Endothelial cell of umbilical vein (primary cell): ENCODE results near the gene ZSCAN5B. TPM values are rescaled to one million over a fixed set of nuclear protein-coding genes. Genes with fewer than 3 reads are reported as not detected.
"Not testable (repeated sequence)": the region's sequence is repeated elsewhere in the genome, so short reads cannot be mapped to it uniquely, and the experiment has no call there.

ENCODE experiments used
- BruUV-seq: library from RNA; stranded (reverse); fragments of 400-500 nt; replicated peaks from 2 replicates; lab custom pipeline; 2021; lab: Mats Ljungman, UMichigan
- CTCF ChIA-PET: fragments of 300-600, 350-600 bp; sonication (Branson Sonifier 250); formaldehyde crosslinking; loops from one replicate; lab custom pipeline; 2021; ENCODE audit warnings: antibody characterized with exemption, inconsistent platforms; lab: Charles Lee
- POLR2A ChIA-PET: fragments of 300-600, 350-600 bp; sonication (Branson Sonifier 250); formaldehyde crosslinking; loops from one replicate; lab custom pipeline; 2021; ENCODE audit warnings: antibody characterized with exemption, inconsistent platforms; lab: Charles Lee
- DNase-seq: peaks from one replicate; pipeline ENCODE4 v3.0.0-alpha.2; 2011; ENCODE audit warnings: low read depth, low spot score
- FAIRE-seq: peaks from 2 replicates; lab custom pipeline; 2011; peaks lifted over from hg19 to GRCh38; lab: Jason Lieb, UNC
- H2AFZ ChIP-seq: 2 replicates; pipeline ENCODE4 v1.6.0; 2012; ENCODE audit warnings: low read depth, low read length, control low read depth, inconsistent platforms
- H3K27ac ChIP-seq: 2 replicates; pipeline ENCODE4 v1.5.1; 2011; ENCODE audit warnings: low read depth, mild to moderate bottlenecking, control low read depth, low read length, moderate library complexity; ENCODE audit not compliant: insufficient read depth
- H3K27me3 ChIP-seq, 2 experiments: 2 replicates each; pipeline versions ENCODE4 v1.6.0 to v1.6.1; 2011; ENCODE audit warnings: low read length in 2 of 2, mixed read lengths in 1 of 2; ENCODE audit not compliant: control insufficient read depth in 2 of 2, insufficient read depth in 2 of 2
- H3K36me3 ChIP-seq, 2 experiments: 2 replicates in 1 of 2; 3 replicates in 1 of 2; pipeline ENCODE4 v1.5.1; 2011; ENCODE audit warnings: low read length in 2 of 2, mild to moderate bottlenecking in 1 of 2, moderate library complexity in 1 of 2; ENCODE audit not compliant: control insufficient read depth in 2 of 2, insufficient read depth in 2 of 2; ENCODE audit errors: extremely low read depth in 1 of 2
- H3K4me1 ChIP-seq: 3 replicates; pipeline ENCODE4 v1.5.1; 2011; ENCODE audit warnings: mild to moderate bottlenecking, low read length; ENCODE audit not compliant: control insufficient read depth, insufficient read depth; ENCODE audit errors: extremely low read depth
- H3K4me2 ChIP-seq: 2 replicates; pipeline ENCODE4 v1.6.1; 2011; ENCODE audit warnings: low read length, control low read depth, mixed read lengths; ENCODE audit not compliant: insufficient read depth
- H3K4me3 ChIP-seq, 3 experiments: fragments of 200-600 bp in 1 of 3; sonication (generic), shearing (Covaris generic) in 1 of 3; replicated peaks in 1 of 3; 2 replicates each; pipeline ENCODE4 v1.5.1; 2011 to 2016; ENCODE audit warnings: control low read depth in 3 of 3, low read length in 3 of 3, mild to moderate bottlenecking in 2 of 3, inconsistent platforms in 1 of 3, low read depth in 1 of 3, moderate library complexity in 1 of 3; ENCODE audit not compliant: insufficient read depth in 1 of 3
- H3K79me2 ChIP-seq: 2 replicates; pipeline ENCODE4 v1.6.0; 2012; ENCODE audit warnings: low read length, inconsistent platforms; ENCODE audit not compliant: control insufficient read depth, insufficient read depth
- H3K9ac ChIP-seq: replicated peaks from 2 replicates; pipeline ENCODE3; 2011; ENCODE audit warnings: low read length, control low read depth; ENCODE audit not compliant: insufficient read depth; ENCODE audit errors: extremely low read depth
- H3K9me1 ChIP-seq: replicated peaks from 3 replicates; pipeline ENCODE4 v1.6.0; 2011; ENCODE audit warnings: mild to moderate bottlenecking, low read length; ENCODE audit not compliant: control insufficient read depth, insufficient read depth; ENCODE audit errors: extremely low read depth
- H3K9me3 ChIP-seq: replicated peaks from 2 replicates; pipeline ENCODE4 v1.5.1; 2012; ENCODE audit warnings: low read length, inconsistent platforms; ENCODE audit not compliant: control insufficient read depth, insufficient read depth
- H4K20me1 ChIP-seq: replicated peaks from 2 replicates; pipeline ENCODE3; 2011; ENCODE audit warnings: mild to moderate bottlenecking, low read length; ENCODE audit not compliant: control insufficient read depth, insufficient read depth; ENCODE audit errors: extremely low read depth
- EZH2 ChIP-seq: IDR thresholded peaks from 2 replicates; pipeline ENCODE4 v1.6.1; 2012; ENCODE audit warnings: borderline replicate concordance, low read depth, mild to moderate bottlenecking, moderate library complexity, low read length, inconsistent platforms; ENCODE audit not compliant: severe bottlenecking
- FOS ChIP-seq: IDR thresholded peaks from 2 replicates; pipeline ENCODE4 v1.6.1; 2011; ENCODE audit warnings: mild to moderate bottlenecking, low read length, moderate library complexity, borderline replicate concordance; ENCODE audit not compliant: insufficient read depth
- GATA2 ChIP-seq: IDR thresholded peaks from 2 replicates; pipeline ENCODE4 v1.7.0; 2011; ENCODE audit warnings: low read depth, mild to moderate bottlenecking, moderate library complexity, mixed read lengths, low read length; ENCODE audit not compliant: insufficient read length, insufficient read depth
- JUN ChIP-seq: IDR thresholded peaks from 2 replicates; pipeline ENCODE4 v1.6.1; 2011; ENCODE audit warnings: borderline replicate concordance, low read depth; ENCODE audit not compliant: insufficient read length, insufficient read depth
- MAX ChIP-seq: IDR thresholded peaks from 2 replicates; pipeline ENCODE4 v1.6.1; 2011; ENCODE audit not compliant: insufficient read depth, insufficient read length
- MYC ChIP-seq: IDR thresholded peaks from one replicate; pipeline ENCODE4 v1.6.1; 2011; ENCODE audit warnings: mild to moderate bottlenecking, low read depth, low read length
- POLR2A ChIP-seq: IDR thresholded peaks from 2 replicates; pipeline ENCODE4 v1.6.1; 2012; ENCODE audit warnings: low read depth, mild to moderate bottlenecking, control low read depth, low read length
- POLR2AphosphoS5 ChIP-seq: IDR thresholded peaks from 2 replicates; pipeline ENCODE4 v1.6.1; 2012; ENCODE audit warnings: low read depth, mild to moderate bottlenecking, control low read depth, low read length, moderate library complexity; ENCODE audit not compliant: insufficient read depth
- dilution Hi-C: fragments of 300-500 bp; cut with MboI; formaldehyde crosslinking; loops from one replicate; pipeline ENCODE4 v1.15.0; 2019; ENCODE audit warnings: low sequenced_read_pairs; ENCODE audit not compliant: extremely low pct_ligation_motif_present
- intact Hi-C: fragments of 100-400 bp; cut with micrococcal nuclease; formaldehyde crosslinking; loops from one replicate; pipeline ENCODE4 v1.10.0; 2022
- polyA plus RNA-seq, 4 experiments: library from polyadenylated mRNA; depleted of rRNA in 3 of 4; stranded (reverse) in 3 of 4; unstranded in 1 of 4; fragments of >200 nt; gene quantifications; 2 replicates each; pipeline versions ENCODE4 v1.2.1 to v1.2.3, GENCODE V29; 2011 to 2012; ENCODE audit warnings: missing spikeins in 1 of 4
- total RNA-seq: library from RNA; stranded (reverse); gene quantifications from 2 replicates; pipeline ENCODE4 v1.2.3, GENCODE V29; 2021
- TF ChIP-seq, protein P1 (sequence below), 2 donors: IDR thresholded peaks; 1 replicate in 1 of 2; 2 replicates in 1 of 2; pipeline ENCODE4 v1.5.1; 2011; ENCODE audit warnings: low read length in 2 of 2, mild to moderate bottlenecking in 2 of 2, moderate library complexity in 2 of 2, control low read depth in 1 of 2, inconsistent platforms in 1 of 2, low read depth in 1 of 2; ENCODE audit not compliant: insufficient read depth in 1 of 2; ENCODE audit errors: extremely low read depth in 1 of 2

The ZSCAN5B gene
- total and polyA plus RNA-seq, 2 donors (not counting 3 experiments of a cell fraction or from before 2014, with no cell fraction given): 0.07 TPM; not detected in 1

GRCh38 chr19:56209091-56209490 lies 11.5 kb upstream of the ZSCAN5B start:
- H4K20me1 ChIP-seq: no peaks in the 10 kb centered on the region
- DNase-seq (no peak), FAIRE-seq (no peak)
- no peaks in the 10 kb centered on the region for H3K79me2 ChIP-seq
- no peak overlapping the region for H3K4me3 ChIP-seq
- no peaks in the 10 kb centered on the region for H3K4me1 ChIP-seq
- dilution Hi-C loops: no loop called here
- H3K27ac ChIP-seq: no peak overlapping the region
- BruUV-seq: no TSS peak
- intact Hi-C loops: no loop called here
- ChIA-PET POLR2A (no interaction called here), CTCF (interaction anchor here (0.7 kb wide), 1 partner anchor 101 kb away, joined by 3 read pairs; no protein-coding TSS in a partner anchor)
- TF ChIP-seq GATA2 (no peak), JUN (no peak), MAX (no peak), MYC (no peak), POLR2A (no peak), EZH2 (no peak), POLR2AphosphoS5 (no peak), FOS (no peak)
- TF ChIP-seq, protein P1, sequence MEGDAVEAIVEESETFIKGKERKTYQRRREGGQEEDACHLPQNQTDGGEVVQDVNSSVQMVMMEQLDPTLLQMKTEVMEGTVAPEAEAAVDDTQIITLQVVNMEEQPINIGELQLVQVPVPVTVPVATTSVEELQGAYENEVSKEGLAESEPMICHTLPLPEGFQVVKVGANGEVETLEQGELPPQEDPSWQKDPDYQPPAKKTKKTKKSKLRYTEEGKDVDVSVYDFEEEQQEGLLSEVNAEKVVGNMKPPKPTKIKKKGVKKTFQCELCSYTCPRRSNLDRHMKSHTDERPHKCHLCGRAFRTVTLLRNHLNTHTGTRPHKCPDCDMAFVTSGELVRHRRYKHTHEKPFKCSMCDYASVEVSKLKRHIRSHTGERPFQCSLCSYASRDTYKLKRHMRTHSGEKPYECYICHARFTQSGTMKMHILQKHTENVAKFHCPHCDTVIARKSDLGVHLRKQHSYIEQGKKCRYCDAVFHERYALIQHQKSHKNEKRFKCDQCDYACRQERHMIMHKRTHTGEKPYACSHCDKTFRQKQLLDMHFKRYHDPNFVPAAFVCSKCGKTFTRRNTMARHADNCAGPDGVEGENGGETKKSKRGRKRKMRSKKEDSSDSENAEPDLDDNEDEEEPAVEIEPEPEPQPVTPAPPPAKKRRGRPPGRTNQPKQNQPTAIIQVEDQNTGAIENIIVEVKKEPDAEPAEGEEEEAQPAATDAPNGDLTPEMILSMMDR (IDR thresholded peaks at IDR 0.05; ENCODE audit: extremely low read depth in 1 of 2, insufficient read depth in 1 of 2, low read depth in 1 of 2, low read length in 2 of 2): no peak
- H3K9ac ChIP-seq: no peak overlapping the region
- no peaks in the 10 kb centered on the region for H3K9me3 ChIP-seq
- no peaks in the 10 kb centered on the region for H3K9me1 ChIP-seq
- H3K4me2 ChIP-seq: no peak overlapping the region
- H3K27me3 ChIP-seq: no peaks in the 10 kb centered on the region
- no peaks in the 10 kb centered on the region for H3K36me3 ChIP-seq
- H2AFZ ChIP-seq: no peak overlapping the region

DNA sequence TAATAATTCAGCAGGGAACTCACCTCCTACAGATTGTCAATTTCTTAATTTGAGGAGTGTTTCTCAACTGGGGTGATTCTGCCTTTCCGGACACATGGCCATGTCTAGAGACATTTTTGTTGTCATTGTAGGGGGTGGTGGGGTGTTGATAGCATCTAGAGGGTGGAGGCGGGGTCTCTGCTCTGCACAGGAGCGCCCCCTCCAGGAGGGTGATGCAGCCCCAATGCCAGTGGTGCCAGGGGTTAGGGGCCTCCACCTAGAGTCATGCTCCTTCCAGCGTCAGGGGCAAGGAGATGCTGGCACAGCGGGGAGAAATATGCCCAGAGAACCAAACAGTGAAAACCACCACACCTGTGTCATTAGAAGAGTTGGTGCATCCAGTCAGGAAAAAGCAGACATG lies 10.0 kb upstream of the ZSCAN5B start:
- H3K4me1 ChIP-seq, H3K79me2 ChIP-seq, H3K36me3 ChIP-seq, DNase-seq, H3K27me3 ChIP-seq, H3K4me2 ChIP-seq, H3K9me1 ChIP-seq, H3K9me3 ChIP-seq, H4K20me1 ChIP-seq, CTCF ChIA-PET, POLR2A ChIA-PET, FAIRE-seq, H3K9ac ChIP-seq, H3K4me3 ChIP-seq, H2AFZ ChIP-seq, BruUV-seq, intact Hi-C loops, dilution Hi-C loops, H3K27ac ChIP-seq: not testable (repeated sequence)
